Mammary epithelial cell (primary cell): Measurements from ENCODE around the gene IL4R.

ENCODE experiments used
- EZH2 ChIP-seq: IDR thresholded peaks from 2 replicates; pipeline ENCODE4 v1.6.1; 2012; ENCODE audit warnings: low read length, inconsistent platforms, borderline replicate concordance
- TF ChIP-seq, protein P1 (sequence below), 2 donors: IDR thresholded peaks in 1 of 2; conservative IDR thresholded peaks in 1 of 2; 2 replicates each; pipeline ENCODE4 v1.5.1; 2011 to 2012; ENCODE audit warnings: inconsistent platforms in 2 of 2, low read length in 2 of 2, mild to moderate bottlenecking in 2 of 2, control low read depth in 1 of 2, low read depth in 1 of 2; ENCODE audit not compliant: insufficient read depth in 1 of 2; ENCODE audit errors: extremely low read depth in 1 of 2

DNA sequence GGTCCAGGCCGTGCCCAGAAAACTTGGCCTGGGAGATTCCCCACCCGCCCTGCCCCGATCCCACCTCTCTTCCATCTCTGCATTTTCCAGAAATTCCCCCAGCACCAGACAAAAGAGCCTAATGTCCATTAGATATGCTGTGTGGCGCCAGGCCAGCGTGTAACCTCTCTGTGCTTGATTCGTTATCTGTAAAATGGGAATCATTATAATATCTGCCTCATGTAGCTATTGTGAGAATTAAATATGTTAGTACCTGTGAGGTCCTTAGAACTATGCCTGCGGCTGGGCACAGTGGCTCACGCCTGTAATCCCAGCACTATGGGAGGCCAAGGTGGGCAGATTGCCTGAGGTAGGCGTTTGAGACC is 54.6 kb downstream of the IL4R start:
- TF ChIP-seq, protein P1, sequence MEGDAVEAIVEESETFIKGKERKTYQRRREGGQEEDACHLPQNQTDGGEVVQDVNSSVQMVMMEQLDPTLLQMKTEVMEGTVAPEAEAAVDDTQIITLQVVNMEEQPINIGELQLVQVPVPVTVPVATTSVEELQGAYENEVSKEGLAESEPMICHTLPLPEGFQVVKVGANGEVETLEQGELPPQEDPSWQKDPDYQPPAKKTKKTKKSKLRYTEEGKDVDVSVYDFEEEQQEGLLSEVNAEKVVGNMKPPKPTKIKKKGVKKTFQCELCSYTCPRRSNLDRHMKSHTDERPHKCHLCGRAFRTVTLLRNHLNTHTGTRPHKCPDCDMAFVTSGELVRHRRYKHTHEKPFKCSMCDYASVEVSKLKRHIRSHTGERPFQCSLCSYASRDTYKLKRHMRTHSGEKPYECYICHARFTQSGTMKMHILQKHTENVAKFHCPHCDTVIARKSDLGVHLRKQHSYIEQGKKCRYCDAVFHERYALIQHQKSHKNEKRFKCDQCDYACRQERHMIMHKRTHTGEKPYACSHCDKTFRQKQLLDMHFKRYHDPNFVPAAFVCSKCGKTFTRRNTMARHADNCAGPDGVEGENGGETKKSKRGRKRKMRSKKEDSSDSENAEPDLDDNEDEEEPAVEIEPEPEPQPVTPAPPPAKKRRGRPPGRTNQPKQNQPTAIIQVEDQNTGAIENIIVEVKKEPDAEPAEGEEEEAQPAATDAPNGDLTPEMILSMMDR (conservative IDR thresholded peaks at IDR 0.05 in 1 of 2, IDR thresholded peaks at IDR 0.05 in 1 of 2; ENCODE audit: extremely low read depth in 1 of 2, insufficient read depth in 1 of 2, low read depth in 1 of 2, low read length in 2 of 2) = no peak
- TF ChIP-seq EZH2 = no peak
